Activated T-cell treated with anti-CD3 and anti-CD28 coated beads, Interleukin-2, amount 50 U/mL, for 1 hour (primary cell): ENCODE results near the gene FTO.
"Not testable (repeated sequence)": the region's sequence is repeated elsewhere in the genome, so short reads cannot be mapped to it uniquely, and the experiment has no call there.

Experiments used
- DNase-seq: peaks from one replicate; pipeline ENCODE4 v3.0.0-alpha.2; 2020

FTO gene

GRCh38 chr16:53836142-53836541, 132.2 kb downstream of the FTO start:
- DNase-seq: no peak

- DNase-seq: no peak
These were observed 132.7 kb downstream of the FTO start for GRCh38 chr16:53836680-53837079.

GRCh38 chr16:53837426-53837825, 133.5 kb downstream of the FTO start:
- DNase-seq: no peak

GRCh38 chr16:53839150-53839549, 135.2 kb downstream of the FTO start:
- no peak for DNase-seq

GRCh38 chr16:53840456-53840855, 136.5 kb downstream of the FTO start:
- no peak for DNase-seq

- DNase-seq: no peak
These were observed 137.9 kb downstream of the FTO start for GRCh38 chr16:53841884-53842283.

- no peak for DNase-seq
These were observed 139.1 kb downstream of the FTO start for GRCh38 chr16:53843084-53843483.

GRCh38 chr16:53844804-53845203, 140.8 kb downstream of the FTO start:
- no peak for DNase-seq

GRCh38 chr16:53846549-53846948, 142.6 kb downstream of the FTO start:
- not testable (repeated sequence) for DNase-seq

GRCh38 chr16:53846971-53847370, 143.0 kb downstream of the FTO start:
- no peak for DNase-seq

- DNase-seq: no peak
These were observed 144.5 kb downstream of the FTO start for GRCh38 chr16:53848277-53848942.

- DNase-seq: no peak
These were observed 145.0 kb downstream of the FTO start for GRCh38 chr16:53848950-53849349.

GRCh38 chr16:53849585-53849984, 145.6 kb downstream of the FTO start:
- DNase-seq: no peak

- no peak for DNase-seq
These were observed 146.0 kb downstream of the FTO start for GRCh38 chr16:53849994-53850393.

GRCh38 chr16:53852678-53853077, 148.7 kb downstream of the FTO start:
- DNase-seq: no peak

GRCh38 chr16:53855056-53855455, 151.1 kb downstream of the FTO start:
- DNase-seq: no peak

- no peak for DNase-seq
These were observed 151.6 kb downstream of the FTO start for GRCh38 chr16:53855511-53855910.

- DNase-seq: no peak
These were observed 156.1 kb downstream of the FTO start for GRCh38 chr16:53859995-53860540.

GRCh38 chr16:53863861-53864260, 159.9 kb downstream of the FTO start:
- no peak for DNase-seq

- DNase-seq: no peak
These were observed 161.0 kb downstream of the FTO start for GRCh38 chr16:53864819-53865493.

- no peak for DNase-seq
These were observed 161.5 kb downstream of the FTO start for GRCh38 chr16:53865494-53865863.

GRCh38 chr16:53866520-53866919, 162.6 kb downstream of the FTO start:
- no peak for DNase-seq

GRCh38 chr16:53870831-53871230, 166.9 kb downstream of the FTO start:
- DNase-seq: no peak
